ENCODE data around the gene SGCG. TPM values are rescaled to one million over a fixed set of nuclear protein-coding genes. Genes with fewer than 3 reads are reported as not detected.

SGCG gene
- total RNA-seq, 1 experiment from 2014 or later = 0.15 TPM

DNA sequence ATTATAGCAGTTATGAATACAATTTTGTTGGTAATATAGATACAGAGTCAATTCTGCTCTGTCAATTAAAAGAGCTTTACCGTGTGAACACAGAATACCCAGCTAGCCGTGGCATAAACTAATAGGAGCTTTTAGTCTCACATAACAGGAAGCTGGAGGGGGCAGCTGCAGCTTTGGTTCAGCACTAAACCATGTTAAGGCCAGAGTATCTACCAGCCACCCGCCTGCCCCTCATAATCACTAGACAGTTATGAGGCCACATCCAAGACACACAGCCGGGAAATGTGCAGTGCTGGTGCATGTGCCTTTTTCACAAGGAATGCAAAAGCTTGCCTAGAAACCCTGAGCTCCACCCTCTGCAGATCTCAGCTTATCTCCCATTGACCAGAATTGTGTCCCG lies 62.3 kb downstream of the SGCG start:
- no peaks in the 10 kb centered on the region for H3K4me1 ChIP-seq (ENCODE audit: control insufficient read depth in 1 of 2, insufficient read depth in 2 of 2, low read length in 2 of 2)
- BruUV-seq (replicated peaks) = no TSS peak

More for the DNA sequence above, 62.3 kb downstream of the SGCG start:
- Histone ChIP-seq H3K9me2 (ENCODE audit: insufficient read depth) (no peaks in the 10 kb centered on the region), H3K4me2 (ENCODE audit: low read length) (no peak overlapping the region), H4K20me1 (ENCODE audit: insufficient read depth) (no peaks in the 10 kb centered on the region), H3K27me3 (ENCODE audit: insufficient read depth, low read length) (no peaks in the 10 kb centered on the region), H3K4me3 (replicated peaks in 1 of 2; ENCODE audit: low read depth in 1 of 2, low read length in 2 of 2) (no peak overlapping the region), H3K9ac (ENCODE audit: low read length) (no peak overlapping the region), H3K9me3 (ENCODE audit: control insufficient read depth in 1 of 2, insufficient read depth in 1 of 2, low read depth in 1 of 2, low read length in 2 of 2) (no peaks in the 10 kb centered on the region), H2AFZ (ENCODE audit: low read depth, low read length, poor library complexity, severe bottlenecking) (no peak overlapping the region), H3K79me2 (ENCODE audit: insufficient read depth, low read length) (no peaks in the 10 kb centered on the region), H3K36me3 (ENCODE audit: control insufficient read depth in 1 of 2, insufficient read depth in 2 of 2, low read length in 2 of 2) (no peaks in the 10 kb centered on the region), H3K27ac (ENCODE audit: low read depth, low read length) (no peak overlapping the region)
- ATAC-seq = no peak
- CTCF ChIA-PET = no interaction called here
- RAD21 ChIA-PET (ENCODE audit: low non-redundant PET in 1 of 2, low total read pairs in 2 of 2, uncharacterized antibody in 2 of 2, unreplicated experiment in 2 of 2) = no interaction called here
- DNase-seq (ENCODE audit: low read depth, low spot score) = no peak
- POLR2A ChIA-PET = no interaction called here
- intact Hi-C loops (cut with micrococcal nuclease) = no loop called here
- TF ChIP-seq EZH2 (IDR thresholded peaks at IDR 0.05) = no peak
- TF ChIP-seq, protein P1, sequence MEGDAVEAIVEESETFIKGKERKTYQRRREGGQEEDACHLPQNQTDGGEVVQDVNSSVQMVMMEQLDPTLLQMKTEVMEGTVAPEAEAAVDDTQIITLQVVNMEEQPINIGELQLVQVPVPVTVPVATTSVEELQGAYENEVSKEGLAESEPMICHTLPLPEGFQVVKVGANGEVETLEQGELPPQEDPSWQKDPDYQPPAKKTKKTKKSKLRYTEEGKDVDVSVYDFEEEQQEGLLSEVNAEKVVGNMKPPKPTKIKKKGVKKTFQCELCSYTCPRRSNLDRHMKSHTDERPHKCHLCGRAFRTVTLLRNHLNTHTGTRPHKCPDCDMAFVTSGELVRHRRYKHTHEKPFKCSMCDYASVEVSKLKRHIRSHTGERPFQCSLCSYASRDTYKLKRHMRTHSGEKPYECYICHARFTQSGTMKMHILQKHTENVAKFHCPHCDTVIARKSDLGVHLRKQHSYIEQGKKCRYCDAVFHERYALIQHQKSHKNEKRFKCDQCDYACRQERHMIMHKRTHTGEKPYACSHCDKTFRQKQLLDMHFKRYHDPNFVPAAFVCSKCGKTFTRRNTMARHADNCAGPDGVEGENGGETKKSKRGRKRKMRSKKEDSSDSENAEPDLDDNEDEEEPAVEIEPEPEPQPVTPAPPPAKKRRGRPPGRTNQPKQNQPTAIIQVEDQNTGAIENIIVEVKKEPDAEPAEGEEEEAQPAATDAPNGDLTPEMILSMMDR (IDR thresholded peaks at IDR 0.05 in 2 of 3, conservative IDR thresholded peaks at IDR 0.05 in 1 of 3; ENCODE audit: borderline replicate concordance in 1 of 3, insufficient read depth in 1 of 3, low read depth in 2 of 3, low read length in 2 of 3) = no peak
- TF ChIP-seq ZFX (IDR thresholded peaks at IDR 0.05) = no peak
- TF ChIP-seq CEBPB (IDR thresholded peaks at IDR 0.05; ENCODE audit: low read depth) = no peak
- no peak for TF ChIP-seq ZNF274 (IDR thresholded peaks at IDR 0.05; ENCODE audit: low read depth, low read length)
- no peak for TF ChIP-seq TCF7L2 (IDR thresholded peaks at IDR 0.05; ENCODE audit: borderline replicate concordance, extremely low read depth, insufficient read depth, insufficient read length)
- TF ChIP-seq CBX3 (IDR thresholded peaks at IDR 0.05; ENCODE audit: low read depth) = no peak
- TF ChIP-seq FOSL1 (IDR thresholded peaks at IDR 0.05; ENCODE audit: low read depth) = no peak
- TF ChIP-seq POLR2A (IDR thresholded peaks at IDR 0.05; ENCODE audit: borderline replicate concordance, extremely low read depth, insufficient read depth, insufficient read length) = no peak
- TF ChIP-seq, protein P2, sequence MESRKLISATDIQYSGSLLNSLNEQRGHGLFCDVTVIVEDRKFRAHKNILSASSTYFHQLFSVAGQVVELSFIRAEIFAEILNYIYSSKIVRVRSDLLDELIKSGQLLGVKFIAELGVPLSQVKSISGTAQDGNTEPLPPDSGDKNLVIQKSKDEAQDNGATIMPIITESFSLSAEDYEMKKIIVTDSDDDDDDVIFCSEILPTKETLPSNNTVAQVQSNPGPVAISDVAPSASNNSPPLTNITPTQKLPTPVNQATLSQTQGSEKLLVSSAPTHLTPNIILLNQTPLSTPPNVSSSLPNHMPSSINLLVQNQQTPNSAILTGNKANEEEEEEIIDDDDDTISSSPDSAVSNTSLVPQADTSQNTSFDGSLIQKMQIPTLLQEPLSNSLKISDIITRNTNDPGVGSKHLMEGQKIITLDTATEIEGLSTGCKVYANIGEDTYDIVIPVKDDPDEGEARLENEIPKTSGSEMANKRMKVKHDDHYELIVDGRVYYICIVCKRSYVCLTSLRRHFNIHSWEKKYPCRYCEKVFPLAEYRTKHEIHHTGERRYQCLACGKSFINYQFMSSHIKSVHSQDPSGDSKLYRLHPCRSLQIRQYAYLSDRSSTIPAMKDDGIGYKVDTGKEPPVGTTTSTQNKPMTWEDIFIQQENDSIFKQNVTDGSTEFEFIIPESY (IDR thresholded peaks at IDR 0.05; ENCODE audit: extremely low read depth, insufficient replicate concordance, low read length) = no peak
- TF ChIP-seq, protein P3, sequence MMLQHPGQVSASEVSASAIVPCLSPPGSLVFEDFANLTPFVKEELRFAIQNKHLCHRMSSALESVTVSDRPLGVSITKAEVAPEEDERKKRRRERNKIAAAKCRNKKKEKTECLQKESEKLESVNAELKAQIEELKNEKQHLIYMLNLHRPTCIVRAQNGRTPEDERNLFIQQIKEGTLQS (IDR thresholded peaks at IDR 0.05) = no peak
- TF ChIP-seq EGR1 (IDR thresholded peaks at IDR 0.05; ENCODE audit: low read depth) = no peak
- no peak for TF ChIP-seq SP1 (IDR thresholded peaks at IDR 0.05; ENCODE audit: low read depth)
- TF ChIP-seq ELF1 (IDR thresholded peaks at IDR 0.05; ENCODE audit: borderline replicate concordance, low read depth) = no peak
- TF ChIP-seq, protein P4, sequence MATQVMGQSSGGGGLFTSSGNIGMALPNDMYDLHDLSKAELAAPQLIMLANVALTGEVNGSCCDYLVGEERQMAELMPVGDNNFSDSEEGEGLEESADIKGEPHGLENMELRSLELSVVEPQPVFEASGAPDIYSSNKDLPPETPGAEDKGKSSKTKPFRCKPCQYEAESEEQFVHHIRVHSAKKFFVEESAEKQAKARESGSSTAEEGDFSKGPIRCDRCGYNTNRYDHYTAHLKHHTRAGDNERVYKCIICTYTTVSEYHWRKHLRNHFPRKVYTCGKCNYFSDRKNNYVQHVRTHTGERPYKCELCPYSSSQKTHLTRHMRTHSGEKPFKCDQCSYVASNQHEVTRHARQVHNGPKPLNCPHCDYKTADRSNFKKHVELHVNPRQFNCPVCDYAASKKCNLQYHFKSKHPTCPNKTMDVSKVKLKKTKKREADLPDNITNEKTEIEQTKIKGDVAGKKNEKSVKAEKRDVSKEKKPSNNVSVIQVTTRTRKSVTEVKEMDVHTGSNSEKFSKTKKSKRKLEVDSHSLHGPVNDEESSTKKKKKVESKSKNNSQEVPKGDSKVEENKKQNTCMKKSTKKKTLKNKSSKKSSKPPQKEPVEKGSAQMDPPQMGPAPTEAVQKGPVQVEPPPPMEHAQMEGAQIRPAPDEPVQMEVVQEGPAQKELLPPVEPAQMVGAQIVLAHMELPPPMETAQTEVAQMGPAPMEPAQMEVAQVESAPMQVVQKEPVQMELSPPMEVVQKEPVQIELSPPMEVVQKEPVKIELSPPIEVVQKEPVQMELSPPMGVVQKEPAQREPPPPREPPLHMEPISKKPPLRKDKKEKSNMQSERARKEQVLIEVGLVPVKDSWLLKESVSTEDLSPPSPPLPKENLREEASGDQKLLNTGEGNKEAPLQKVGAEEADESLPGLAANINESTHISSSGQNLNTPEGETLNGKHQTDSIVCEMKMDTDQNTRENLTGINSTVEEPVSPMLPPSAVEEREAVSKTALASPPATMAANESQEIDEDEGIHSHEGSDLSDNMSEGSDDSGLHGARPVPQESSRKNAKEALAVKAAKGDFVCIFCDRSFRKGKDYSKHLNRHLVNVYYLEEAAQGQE (IDR thresholded peaks at IDR 0.05; ENCODE audit: low read depth) = no peak
- TF ChIP-seq JUND (IDR thresholded peaks at IDR 0.05) = no peak
- TF ChIP-seq YY1 (IDR thresholded peaks at IDR 0.05; ENCODE audit: extremely low read depth, insufficient replicate concordance, low read depth, low read length) = no peak
- no peak for TF ChIP-seq EZH2phosphoT487 (IDR thresholded peaks at IDR 0.05; ENCODE audit: borderline replicate concordance)

Data from HCT116 (cell line).